ENCODE measurements around the gene CUX1. TPM values are rescaled to one million over a fixed set of nuclear protein-coding genes. Genes with fewer than 3 reads are reported as not detected.
"Not testable (repeated sequence)": the region's sequence is repeated elsewhere in the genome, so short reads cannot be mapped to it uniquely, and the experiment has no call there.

CUX1 gene
- total RNA-seq, 2 experiments from 2014 or later, result 20.2 to 20.4 TPM

DNA sequence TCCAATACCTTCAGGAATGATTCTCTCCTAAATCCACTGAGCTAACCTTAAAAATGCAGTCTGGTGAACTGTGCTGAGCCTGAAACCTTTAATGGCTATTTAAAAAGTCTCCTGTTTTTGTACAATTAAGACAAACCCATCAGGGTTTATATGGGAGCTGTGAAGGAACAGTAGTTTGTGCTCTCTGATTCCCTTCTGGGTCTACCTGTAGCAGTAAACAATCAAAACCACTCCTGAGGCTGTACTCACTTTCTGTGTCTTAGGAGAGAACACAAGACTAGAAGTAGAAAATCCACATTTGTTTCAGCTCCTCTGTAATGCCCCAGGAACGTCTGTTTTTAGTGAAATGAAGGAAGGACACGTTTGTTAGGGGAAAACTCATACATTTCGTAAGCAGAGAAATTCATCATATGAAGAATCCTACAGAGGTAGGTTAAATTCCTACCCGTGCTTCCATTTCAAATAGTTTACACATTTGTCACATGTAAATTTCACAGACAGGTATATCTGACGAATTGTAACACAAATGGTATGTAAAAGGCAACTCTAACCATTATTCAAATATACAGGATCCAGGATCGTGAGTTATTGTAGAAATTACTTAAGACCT is 2.6 kb downstream of the CUX1 start:
- no peak overlapping the region for H3K4me3 Mint-ChIP-seq

DNA sequence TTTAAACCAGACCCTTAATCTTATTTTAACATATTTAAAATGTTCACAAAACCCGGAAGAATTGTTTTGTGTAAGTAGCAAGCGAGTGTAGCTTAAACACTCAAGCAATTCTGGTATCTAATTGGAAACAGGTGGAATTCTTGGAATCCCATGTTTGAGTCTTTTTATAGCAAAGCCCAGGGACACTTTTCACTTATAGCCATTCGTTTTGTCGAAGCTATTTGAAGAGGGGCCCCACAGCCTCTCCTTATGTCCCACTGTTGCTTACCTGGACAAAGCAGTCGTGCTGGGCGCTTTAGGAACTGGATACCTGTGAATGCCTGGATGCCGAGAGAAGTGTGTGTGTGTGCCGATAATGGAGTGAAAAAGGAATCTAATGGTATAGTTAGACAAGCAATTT is 3.3 kb downstream of the CUX1 start:
- Mint-ChIP-seq H3K27ac (no peak overlapping the region), H3K4me3 (no peak overlapping the region), H3K27me3 (no peaks in the 10 kb centered on the region), H3K9me3 (no peaks in the 10 kb centered on the region), H3K36me3 (ENCODE audit: low read depth) (peaks cover 1% of the 10 kb centered on the region), H3K4me1 (ENCODE audit: low read depth) (peaks cover 24% of the 10 kb centered on the region)
- POLR2A ChIA-PET, result no interaction called here
- intact Hi-C loops (cut with micrococcal nuclease), result no loop called here
- ATAC-seq, result no peak
- no peak for DNase-seq
- TF ChIP-seq, protein P1, sequence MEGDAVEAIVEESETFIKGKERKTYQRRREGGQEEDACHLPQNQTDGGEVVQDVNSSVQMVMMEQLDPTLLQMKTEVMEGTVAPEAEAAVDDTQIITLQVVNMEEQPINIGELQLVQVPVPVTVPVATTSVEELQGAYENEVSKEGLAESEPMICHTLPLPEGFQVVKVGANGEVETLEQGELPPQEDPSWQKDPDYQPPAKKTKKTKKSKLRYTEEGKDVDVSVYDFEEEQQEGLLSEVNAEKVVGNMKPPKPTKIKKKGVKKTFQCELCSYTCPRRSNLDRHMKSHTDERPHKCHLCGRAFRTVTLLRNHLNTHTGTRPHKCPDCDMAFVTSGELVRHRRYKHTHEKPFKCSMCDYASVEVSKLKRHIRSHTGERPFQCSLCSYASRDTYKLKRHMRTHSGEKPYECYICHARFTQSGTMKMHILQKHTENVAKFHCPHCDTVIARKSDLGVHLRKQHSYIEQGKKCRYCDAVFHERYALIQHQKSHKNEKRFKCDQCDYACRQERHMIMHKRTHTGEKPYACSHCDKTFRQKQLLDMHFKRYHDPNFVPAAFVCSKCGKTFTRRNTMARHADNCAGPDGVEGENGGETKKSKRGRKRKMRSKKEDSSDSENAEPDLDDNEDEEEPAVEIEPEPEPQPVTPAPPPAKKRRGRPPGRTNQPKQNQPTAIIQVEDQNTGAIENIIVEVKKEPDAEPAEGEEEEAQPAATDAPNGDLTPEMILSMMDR (IDR thresholded peaks at IDR 0.05), result no peak
- CTCF ChIA-PET, result no interaction called here

More for the DNA sequence above, 2.6 kb downstream of the CUX1 start:
- intact Hi-C loops (cut with micrococcal nuclease), result no loop called here
- peaks cover 22% of the 10 kb centered on the region for H3K4me1 Mint-ChIP-seq (ENCODE audit: low read depth)
- H3K27ac Mint-ChIP-seq, result no peak overlapping the region
- TF ChIP-seq, protein P1 (IDR thresholded peaks at IDR 0.05), result no peak
- POLR2A ChIA-PET, result no interaction called here
- H3K9me3 Mint-ChIP-seq, result no peaks in the 10 kb centered on the region
- H3K36me3 Mint-ChIP-seq (ENCODE audit: low read depth), result peaks cover 1% of the 10 kb centered on the region
- DNase-seq (no peak), ATAC-seq (no peak)
- no peaks in the 10 kb centered on the region for H3K27me3 Mint-ChIP-seq
- CTCF ChIA-PET, result interaction anchor here (0.8 kb wide), 1 partner anchor 77 kb away, joined by 3 read pairs; no protein-coding TSS in a partner anchor

DNA sequence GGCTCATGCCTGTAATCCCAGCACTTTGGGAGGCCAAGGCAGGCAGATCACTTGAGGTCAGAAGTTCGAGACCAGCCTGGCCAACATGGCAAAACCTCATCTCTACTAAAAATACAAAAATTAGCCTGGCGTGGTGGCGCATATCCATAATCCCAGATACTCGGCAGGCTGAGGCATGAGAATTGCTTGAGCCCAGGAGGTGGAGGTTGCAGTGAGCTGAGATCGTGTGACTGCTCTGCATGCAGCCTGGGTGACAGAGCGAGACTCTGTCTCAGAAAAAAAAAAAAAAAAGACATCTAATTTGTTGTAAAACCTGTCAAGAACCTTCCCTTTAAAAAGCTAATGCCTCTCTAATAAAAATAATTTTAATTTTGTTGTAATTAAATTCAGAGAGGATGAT is 5.2 kb downstream of the CUX1 start:
- H3K9me3 Mint-ChIP-seq; H3K27ac Mint-ChIP-seq; intact Hi-C loops (cut with micrococcal nuclease); H3K36me3 Mint-ChIP-seq (ENCODE audit: low read depth); H3K4me3 Mint-ChIP-seq; ATAC-seq; H3K27me3 Mint-ChIP-seq; POLR2A ChIA-PET; DNase-seq: not testable (repeated sequence)
- H3K4me1 Mint-ChIP-seq (ENCODE audit: low read depth), result peaks cover 26% of the 10 kb centered on the region
- CTCF ChIA-PET, result interaction anchor here (1.0 to 1.1 kb wide), 2 partner anchors 48 to 79 kb away, joined by 3 read pairs; no protein-coding TSS in a partner anchor

DNA sequence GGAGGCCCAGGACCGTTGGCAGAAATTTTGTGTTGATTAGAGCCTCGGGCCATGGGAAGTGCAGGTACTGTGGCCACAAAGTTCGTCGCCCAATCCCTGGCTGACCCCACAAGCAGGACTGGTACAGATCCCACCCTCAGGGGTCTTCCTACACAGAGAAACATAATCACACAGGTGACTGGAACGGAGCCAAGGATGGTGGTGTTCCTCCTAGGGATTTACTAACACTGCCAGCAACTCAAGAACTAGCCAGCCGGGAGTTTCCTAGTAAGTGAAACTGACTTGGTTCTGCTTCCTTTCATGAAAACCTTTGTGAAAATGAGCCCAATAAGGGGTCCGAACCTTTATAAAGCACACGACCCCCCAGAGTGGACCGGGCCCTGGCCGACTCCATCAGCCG is 5.7 kb downstream of the CUX1 start:
- TF ChIP-seq, protein P1 (IDR thresholded peaks at IDR 0.05), result no peak
- ATAC-seq, result no peak
- Mint-ChIP-seq H3K4me3 (no peak overlapping the region), H3K27ac (no peak overlapping the region), H3K9me3 (no peaks in the 10 kb centered on the region), H3K4me1 (ENCODE audit: low read depth) (peaks cover 24% of the 10 kb centered on the region), H3K27me3 (no peaks in the 10 kb centered on the region), H3K36me3 (ENCODE audit: low read depth) (peaks cover 1% of the 10 kb centered on the region)
- DNase-seq, result no peak
- CTCF ChIA-PET, result interaction anchor here (0.7 to 1.1 kb wide), 3 partner anchors 47 to 414 kb away, joined by 3 read pairs; no protein-coding TSS in a partner anchor
- POLR2A ChIA-PET, result interaction anchor here (0.5 to 1.1 kb wide), 2 partner anchors 24 to 1130 kb away, joined by 3 read pairs; no protein-coding TSS in a partner anchor
- intact Hi-C loops (cut with micrococcal nuclease), result no loop called here

DNA sequence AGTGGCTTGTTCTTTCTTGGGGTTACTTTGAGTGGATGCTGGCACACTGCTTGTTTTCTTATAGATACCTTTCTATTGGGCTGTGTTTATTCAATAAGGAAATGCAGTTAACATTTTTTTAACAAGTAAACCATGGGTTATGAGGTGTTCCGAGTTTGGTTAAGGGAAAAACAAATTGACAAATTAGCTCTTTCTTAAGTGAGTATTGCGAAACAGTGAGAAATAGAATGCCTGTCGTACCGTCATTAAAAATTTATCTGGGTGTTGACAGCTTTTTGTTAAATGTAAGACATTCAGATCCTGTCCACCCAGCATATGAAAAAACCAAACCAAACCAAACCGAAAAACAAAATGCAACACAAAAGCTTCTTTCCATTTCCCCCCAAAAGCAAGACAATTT is 6.2 kb downstream of the CUX1 start:
- ATAC-seq (no peak), DNase-seq (no peak)
- POLR2A ChIA-PET, result interaction anchor here (0.5 to 1.1 kb wide), 2 partner anchors 23 to 1130 kb away, joined by 3 read pairs; no protein-coding TSS in a partner anchor
- no peak overlapping the region for H3K27ac Mint-ChIP-seq
- no peaks in the 10 kb centered on the region for H3K9me3 Mint-ChIP-seq
- intact Hi-C loops (cut with micrococcal nuclease), result no loop called here
- peaks cover 1% of the 10 kb centered on the region for H3K36me3 Mint-ChIP-seq (ENCODE audit: low read depth)
- H3K4me1 Mint-ChIP-seq (ENCODE audit: low read depth), result peaks cover 21% of the 10 kb centered on the region
- no peaks in the 10 kb centered on the region for H3K27me3 Mint-ChIP-seq
- no peak overlapping the region for H3K4me3 Mint-ChIP-seq
- TF ChIP-seq, protein P1 (IDR thresholded peaks at IDR 0.05), result no peak
- CTCF ChIA-PET, result interaction anchor here (0.7 to 1.1 kb wide), 3 partner anchors 47 to 414 kb away, joined by 3 read pairs; no protein-coding TSS in a partner anchor

Measured in activated CD8-positive, alpha-beta T cell treated with anti-CD3 and anti-CD28 coated beads for 36 hours (primary cell).